K562 (cell line): Measurements from ENCODE around the gene SRPK2. TPM values are rescaled to one million over a fixed set of nuclear protein-coding genes. Genes with fewer than 3 reads are reported as not detected.

ENCODE experiments used
- ATAC-seq: fragments of 200-7000 bp; cut with Tn5 transposase; 3 replicates; pipeline ENCODE4 v1.9.1; 2020; ENCODE audit warnings: moderate library complexity
- BruUV-seq: library from RNA; stranded (reverse); fragments of 400-500 nt; replicated peaks from 2 replicates; lab custom pipeline; 2021; lab: Mats Ljungman, UMichigan
- CTCF ChIA-PET: fragments of 300-600 bp; formaldehyde crosslinking; extraction: SDS; loops from one replicate; lab custom pipeline; 2021; ENCODE audit warnings: low intra/inter-chr PET ratio; lab: Yijun Ruan, JAX
- POLR2A ChIA-PET: fragments of 300-600, 350-650 bp; sonication (Branson Sonifier 250); formaldehyde crosslinking; extraction: SDS; loops from one replicate; lab custom pipeline; 2021; ENCODE audit warnings: antibody characterized with exemption, inconsistent platforms; lab: Yijun Ruan, JAX
- DNase-seq, 4 experiments: peaks; one replicate each; pipeline versions ENCODE4 v3.0.0 to v3.0.0-alpha.2; 2011 to 2018; ENCODE audit warnings: low spot score in 3 of 4, mixed read lengths in 3 of 4; ENCODE audit errors: extremely low read depth in 1 of 4
- FAIRE-seq: peaks from 2 replicates; lab custom pipeline; 2011; peaks lifted over from hg19 to GRCh38; lab: Jason Lieb, UNC
- H2AFZ ChIP-seq: 2 replicates; pipeline ENCODE4 v1.6.0; 2011; ENCODE audit warnings: low read depth, low read length, control low read depth, inconsistent platforms
- H3K27ac ChIP-seq: fragments of 200-600 bp; 3 replicates; pipeline ENCODE4 v1.8.0; 2011; ENCODE audit warnings: low read depth, mild to moderate bottlenecking, control low read depth, inconsistent platforms, low read length, moderate library complexity, mixed read lengths; ENCODE audit errors: extremely low read depth
- H3K27me3 ChIP-seq, 2 experiments: fragments of 300-600 bp in 1 of 2; 2 replicates in 1 of 2; 3 replicates in 1 of 2; pipeline versions ENCODE4 v1.6.0 to v1.8.0; 2011; ENCODE audit warnings: inconsistent platforms in 2 of 2, low read length in 2 of 2, mild to moderate bottlenecking in 1 of 2, mixed read lengths in 1 of 2, moderate library complexity in 1 of 2; ENCODE audit not compliant: control insufficient read depth in 2 of 2, insufficient read depth in 2 of 2
- H3K36me3 ChIP-seq: fragments of 300-600 bp; 3 replicates; pipeline ENCODE4 v1.8.0; 2011; ENCODE audit warnings: mild to moderate bottlenecking, low read length, inconsistent platforms; ENCODE audit not compliant: control insufficient read depth, insufficient read depth
- H3K4me1 ChIP-seq, 2 experiments: fragments of 200-600 bp in 1 of 2; replicated peaks in 1 of 2; 2 replicates in 1 of 2; 3 replicates in 1 of 2; pipeline versions ENCODE4 v1.5.1 to v1.8.0; 2011; ENCODE audit warnings: inconsistent platforms in 2 of 2, low read length in 2 of 2, mild to moderate bottlenecking in 1 of 2, mixed read lengths in 1 of 2, moderate library complexity in 1 of 2; ENCODE audit not compliant: control insufficient read depth in 2 of 2, insufficient read depth in 2 of 2
- H3K4me2 ChIP-seq: 2 replicates; pipeline ENCODE4 v1.6.1; 2011; ENCODE audit warnings: low read length, control low read depth, inconsistent platforms, mixed read lengths; ENCODE audit not compliant: insufficient read depth
- H3K4me3 ChIP-seq: fragments of 200-600 bp; sonication (generic), shearing (Covaris generic); 2 replicates; pipeline ENCODE4 v1.5.1; 2016; ENCODE audit warnings: control low read depth, inconsistent platforms
- H3K79me2 ChIP-seq: fragments of 200-600 bp; 3 replicates; pipeline ENCODE4 v1.8.0; 2011; ENCODE audit warnings: low read length, inconsistent platforms; ENCODE audit not compliant: control insufficient read depth, insufficient read depth
- H3K9ac ChIP-seq, 2 experiments: 2 replicates each; pipeline versions ENCODE4 v1.6.0 to v1.6.1; 2011; ENCODE audit warnings: low read depth in 2 of 2, low read length in 2 of 2, control low read depth in 1 of 2, inconsistent platforms in 1 of 2, mild to moderate bottlenecking in 1 of 2, mixed read lengths in 1 of 2; ENCODE audit not compliant: insufficient read depth in 1 of 2
- H3K9me1 ChIP-seq: one replicate; pipeline ENCODE4 v1.6.0; 2011; ENCODE audit warnings: inconsistent platforms, mild to moderate bottlenecking, low read length, moderate library complexity; ENCODE audit not compliant: control insufficient read depth, insufficient read depth
- H3K9me3 ChIP-seq: replicated peaks from 2 replicates; pipeline ENCODE4 v1.5.1; 2011; ENCODE audit warnings: low read depth, low read length, inconsistent platforms; ENCODE audit not compliant: control insufficient read depth, insufficient read depth
- H4K20me1 ChIP-seq: replicated peaks from 2 replicates; pipeline ENCODE4 v1.6.1; 2011; ENCODE audit warnings: low read length, inconsistent platforms, mixed read lengths; ENCODE audit not compliant: control insufficient read depth, insufficient read depth
- ARHGAP35 ChIP-seq: fragments of 450-650 bp; IDR thresholded peaks from 2 replicates; pipeline ENCODE4 v1.6.1; 2018; ENCODE audit not compliant: partially characterized antibody
- E2F3 ChIP-seq: fragments of 250-450 bp; sonication (Bioruptor Pico); IDR thresholded peaks from 2 replicates; pipeline ENCODE4 v1.4.0; 2020; ENCODE audit warnings: mild to moderate bottlenecking
- EGR1 ChIP-seq: fragments of 450-650 bp; conservative IDR thresholded peaks from 2 replicates; pipeline ENCODE4 v1.6.1; 2017; ENCODE audit warnings: mild to moderate bottlenecking
- FOXA3 ChIP-seq, 2 experiments: fragments of 450-650 bp in 1 of 2; sonication (generic) in 1 of 2; formaldehyde crosslinking; IDR thresholded peaks in 1 of 2; conservative IDR thresholded peaks in 1 of 2; 2 replicates each; pipeline versions ENCODE4 v1.4.0 to v1.8.0; 2020 to 2022; ENCODE audit warnings: mild to moderate bottlenecking in 2 of 2, missing genetic modification reagents in 1 of 2
- SETDB1 ChIP-seq: IDR thresholded peaks from one replicate; pipeline ENCODE4 v1.6.1; 2012; ENCODE audit warnings: low read length, control low read depth, inconsistent platforms
- ZFP36 ChIP-seq: fragments of 150-350 bp; IDR thresholded peaks from 2 replicates; pipeline ENCODE4 v1.6.1; 2018; ENCODE audit warnings: low read length, low read depth; ENCODE audit not compliant: partially characterized antibody
- ZNF217 ChIP-seq: sonication (generic); formaldehyde crosslinking; IDR thresholded peaks from 2 replicates; pipeline ENCODE4 v1.8.0; 2022; ENCODE audit warnings: mild to moderate bottlenecking, missing genetic modification reagents
- ZNF41 ChIP-seq: fragments of 250-450 bp; sonication (Bioruptor Pico); conservative IDR thresholded peaks from 2 replicates; pipeline ENCODE4 v1.4.0; 2020; ENCODE audit warnings: mild to moderate bottlenecking
- WGBS: fragments of 100-300 bp; shearing (Covaris generic); methylation state at CpG from one replicate; pipeline ENCODE4 v1.1.6; 2016; ENCODE audit warnings: low coverage, mixed read lengths; ENCODE audit not compliant: insufficient coverage; ENCODE audit errors: missing lambda C conversion rate; 5-methylcytosine and 5-hydroxymethylcytosine counted together
- in situ Hi-C: fragments of 300-500 bp; cut with MboI; formaldehyde crosslinking; loops from 4 replicates; pipeline ENCODE4 v1.15.0; 2018; ENCODE audit warnings: inconsistent platforms, mixed read lengths
- intact Hi-C: fragments of 100-400 bp; cut with micrococcal nuclease; formaldehyde crosslinking; loops from 2 replicates; pipeline ENCODE4 v1.14.2; 2022
- polyA plus RNA-seq, 8 experiments: library from polyadenylated mRNA; depleted of rRNA in 4 of 8; stranded (reverse) in 5 of 8; unstranded in 3 of 8; fragments of >200 nt; fragmentation: Nextera tagmentation in 2 of 8; fragmentation: Illumina TruSeq in 1 of 8; extraction: Ambion mirVana in 2 of 8; extraction: Trizol in 1 of 8; gene quantifications; 2 replicates each; pipeline versions ENCODE4 v1.2.1 to v1.2.3, GENCODE V29; 2011 to 2014; ENCODE audit warnings: inconsistent platforms in 1 of 8, missing spikeins in 1 of 8
- total RNA-seq, 7 experiments: library from RNA; depleted of rRNA in 6 of 7; stranded (reverse); fragments of >200 nt in 6 of 7; fragmentation: Illumina TruSeq in 2 of 7; extraction: Trizol in 2 of 7; gene quantifications; 2 replicates each; pipeline versions ENCODE4 v1.2.1 to v1.2.3, GENCODE V29; 2011 to 2021; ENCODE audit warnings: low replicate concordance in 1 of 7
- TF ChIP-seq, protein P1 (sequence below), 2 experiments: fragments of 450-650 bp; IDR thresholded peaks; 2 replicates each; pipeline ENCODE4 v1.6.1; 2016
- TF ChIP-seq, protein P2 (sequence below), 2 experiments: fragments of 450-650 bp; IDR thresholded peaks; 2 replicates each; pipeline ENCODE4 v1.6.1; 2016; ENCODE audit warnings: mild to moderate bottlenecking in 2 of 2, borderline replicate concordance in 1 of 2, low read depth in 1 of 2, moderate library complexity in 1 of 2
- TF ChIP-seq, protein P3 (sequence below), 2 experiments: fragments of 450-650 bp; conservative IDR thresholded peaks; 2 replicates each; pipeline ENCODE4 v1.6.1; 2017; ENCODE audit warnings: mild to moderate bottlenecking in 2 of 2, moderate library complexity in 2 of 2

The SRPK2 gene
- total and polyA plus RNA-seq, 9 of the 15 experiments (the other 6 are each of a cell fraction or from before 2014, with no cell fraction given): 21.5 to 44.7 (median 33.3) TPM

DNA sequence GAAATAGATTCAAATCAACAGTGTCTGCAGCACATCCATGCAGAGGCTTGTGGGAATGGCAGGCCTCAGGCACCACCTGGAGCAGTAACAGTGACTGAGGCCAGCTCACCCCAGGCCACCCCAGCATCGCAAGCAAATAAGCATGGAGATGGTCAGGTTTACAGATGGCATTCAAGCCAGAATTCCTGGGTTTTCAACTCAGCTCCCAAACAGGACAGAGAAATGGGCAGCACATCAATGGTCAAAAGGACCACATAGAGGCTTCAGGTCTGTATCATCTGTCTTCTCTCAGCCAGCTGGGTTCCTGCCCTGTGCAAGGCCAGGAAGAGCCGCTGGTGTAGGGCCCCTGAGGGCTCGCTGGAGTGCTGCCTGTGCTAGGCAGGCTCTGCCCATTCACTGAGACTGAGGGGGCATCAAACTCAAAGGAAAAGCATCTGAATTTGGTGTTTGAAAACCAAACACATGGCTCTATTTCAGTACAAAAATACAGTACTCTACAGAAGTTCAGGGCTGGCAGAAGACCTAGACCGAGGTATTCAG is 262.2 kb downstream of the SRPK2 start:
- FAIRE-seq: no peak
- POLR2A ChIA-PET: interaction anchor here (0.8 to 3.9 kb wide), 5 partner anchors 9 to 95 kb away, joined by 3 to 19 read pairs (median 6); no protein-coding TSS in a partner anchor
- intact Hi-C loops (no loop called here), in situ Hi-C loops (no loop called here)
- no TSS peak for BruUV-seq
- Histone ChIP-seq H3K4me3 (no peak overlapping the region), H3K4me1 (peaks cover 8 to 15% of the 10 kb centered on the region in 2 experiments), H3K9me3 (peaks cover 5% of the 10 kb centered on the region; the same call in 1 of the 2 replicates), H3K9me1 (no peaks in the 10 kb centered on the region), H3K27ac (no peak overlapping the region), H3K9ac (no peak overlapping the region), H3K36me3 (peaks cover 35% of the 10 kb centered on the region; the same call in 2 of the 3 replicates), H3K4me2 (no peak overlapping the region), H4K20me1 (no peaks in the 10 kb centered on the region), H3K79me2 (peaks cover 7% of the 10 kb centered on the region; the same call in 1 of the 3 replicates), H2AFZ (no peak overlapping the region), H3K27me3 (no peaks in the 10 kb centered on the region)
- no peak for ATAC-seq
- DNase-seq: no peak
- CTCF ChIA-PET: no interaction called here
- WGBS: 78% methylated on average over 4 of the region's 4 CpGs
- TF ChIP-seq, protein P1, sequence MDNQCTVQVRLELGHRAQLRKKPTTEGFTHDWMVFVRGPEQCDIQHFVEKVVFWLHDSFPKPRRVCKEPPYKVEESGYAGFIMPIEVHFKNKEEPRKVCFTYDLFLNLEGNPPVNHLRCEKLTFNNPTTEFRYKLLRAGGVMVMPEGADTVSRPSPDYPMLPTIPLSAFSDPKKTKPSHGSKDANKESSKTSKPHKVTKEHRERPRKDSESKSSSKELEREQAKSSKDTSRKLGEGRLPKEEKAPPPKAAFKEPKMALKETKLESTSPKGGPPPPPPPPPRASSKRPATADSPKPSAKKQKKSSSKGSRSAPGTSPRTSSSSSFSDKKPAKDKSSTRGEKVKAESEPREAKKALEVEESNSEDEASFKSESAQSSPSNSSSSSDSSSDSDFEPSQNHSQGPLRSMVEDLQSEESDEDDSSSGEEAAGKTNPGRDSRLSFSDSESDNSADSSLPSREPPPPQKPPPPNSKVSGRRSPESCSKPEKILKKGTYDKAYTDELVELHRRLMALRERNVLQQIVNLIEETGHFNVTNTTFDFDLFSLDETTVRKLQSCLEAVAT (IDR thresholded peaks at IDR 0.05): no peak
- TF ChIP-seq FOXA3 (CRISPR knock-in tag; conservative IDR thresholded peaks at IDR 0.05 in 1 of 2, IDR thresholded peaks at IDR 0.05 in 1 of 2) (no peak), ARHGAP35 (no peak), ZNF41 (CRISPR knock-in tag) (no peak), EGR1 (no peak), E2F3 (CRISPR knock-in tag) (no peak), ZNF217 (CRISPR knock-in tag) (no peak), SETDB1 (no peak), ZFP36 (no peak)
- TF ChIP-seq, protein P2, sequence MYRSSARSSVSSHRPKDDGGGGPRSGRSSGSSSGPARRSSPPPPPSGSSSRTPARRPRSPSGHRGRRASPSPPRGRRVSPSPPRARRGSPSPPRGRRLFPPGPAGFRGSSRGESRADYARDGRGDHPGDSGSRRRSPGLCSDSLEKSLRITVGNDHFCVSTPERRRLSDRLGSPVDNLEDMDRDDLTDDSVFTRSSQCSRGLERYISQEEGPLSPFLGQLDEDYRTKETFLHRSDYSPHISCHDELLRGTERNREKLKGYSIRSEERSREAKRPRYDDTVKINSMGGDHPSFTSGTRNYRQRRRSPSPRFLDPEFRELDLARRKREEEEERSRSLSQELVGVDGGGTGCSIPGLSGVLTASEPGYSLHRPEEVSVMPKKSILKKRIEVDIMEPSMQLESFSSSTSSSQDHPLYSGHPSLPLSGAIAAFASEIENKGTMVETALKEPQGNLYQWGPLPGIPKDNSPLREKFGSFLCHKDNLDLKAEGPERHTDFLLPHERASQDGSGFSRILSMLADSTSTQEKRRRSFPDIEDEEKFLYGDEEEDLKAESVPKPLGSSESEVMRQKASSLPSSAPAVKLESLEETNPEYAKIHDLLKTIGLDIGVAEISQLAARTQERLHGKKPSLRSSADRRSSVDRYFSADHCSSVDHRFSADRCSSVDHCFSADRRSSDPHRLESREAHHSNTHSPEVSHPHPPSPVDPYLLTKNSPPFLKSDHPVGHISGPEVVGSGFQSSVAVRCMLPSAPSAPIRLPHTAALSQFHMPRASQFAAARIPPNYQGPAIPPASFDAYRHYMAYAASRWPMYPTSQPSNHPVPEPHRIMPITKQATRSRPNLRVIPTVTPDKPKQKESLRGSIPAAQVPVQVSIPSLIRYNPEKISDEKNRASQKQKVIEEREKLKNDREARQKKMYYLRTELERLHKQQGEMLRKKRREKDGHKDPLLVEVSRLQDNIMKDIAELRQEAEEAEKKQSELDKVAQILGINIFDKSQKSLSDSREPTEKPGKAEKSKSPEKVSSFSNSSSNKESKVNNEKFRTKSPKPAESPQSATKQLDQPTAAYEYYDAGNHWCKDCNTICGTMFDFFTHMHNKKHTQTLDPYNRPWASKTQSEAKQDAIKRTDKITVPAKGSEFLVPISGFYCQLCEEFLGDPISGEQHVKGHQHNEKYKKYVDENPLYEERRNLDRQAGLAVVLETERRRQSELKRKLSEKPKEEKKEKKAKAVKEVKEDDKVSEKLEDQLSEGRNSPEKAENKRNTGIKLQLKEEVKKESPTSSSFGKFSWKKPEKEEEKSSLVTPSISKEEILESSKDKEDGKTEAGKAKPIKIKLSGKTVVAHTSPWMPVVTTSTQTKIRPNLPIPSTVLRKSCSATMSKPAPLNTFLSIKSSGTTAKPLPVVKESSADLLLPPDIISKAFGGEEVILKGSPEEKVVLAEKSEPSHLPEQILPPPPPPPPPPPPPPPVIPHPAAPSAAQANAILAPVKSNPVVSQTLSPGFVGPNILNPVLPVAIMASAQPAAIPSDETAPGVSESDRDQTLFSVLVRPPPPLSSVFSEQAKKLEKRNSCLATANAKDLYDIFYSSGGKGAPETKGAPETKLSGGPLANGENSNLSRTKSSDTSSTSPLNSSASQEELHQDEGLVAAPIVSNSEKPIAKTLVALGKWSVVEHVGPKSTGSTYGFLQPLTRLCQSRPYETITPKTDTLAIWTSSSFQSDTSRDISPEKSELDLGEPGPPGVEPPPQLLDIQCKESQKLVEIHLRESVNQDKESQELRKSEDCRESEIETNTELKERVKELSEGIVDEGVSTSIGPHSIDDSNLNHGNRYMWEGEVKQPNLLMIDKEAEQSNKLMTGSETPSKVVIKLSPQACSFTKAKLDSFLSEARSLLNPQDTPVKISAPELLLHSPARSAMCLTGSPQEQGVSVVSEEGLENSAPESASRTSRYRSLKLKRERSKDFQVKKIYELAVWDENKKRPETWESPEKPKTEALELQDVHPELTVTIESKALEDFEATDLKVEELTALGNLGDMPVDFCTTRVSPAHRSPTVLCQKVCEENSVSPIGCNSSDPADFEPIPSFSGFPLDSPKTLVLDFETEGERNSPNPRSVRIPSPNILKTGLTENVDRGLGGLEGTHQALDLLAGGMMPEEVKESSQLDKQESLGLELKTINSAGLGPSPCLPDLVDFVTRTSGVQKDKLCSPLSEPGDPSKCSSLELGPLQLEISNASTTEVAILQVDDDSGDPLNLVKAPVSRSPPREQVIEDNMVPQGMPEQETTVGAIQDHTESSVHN (IDR thresholded peaks at IDR 0.05; ENCODE audit: borderline replicate concordance in 1 of 2, low read depth in 1 of 2): no peak
- TF ChIP-seq, protein P3, sequence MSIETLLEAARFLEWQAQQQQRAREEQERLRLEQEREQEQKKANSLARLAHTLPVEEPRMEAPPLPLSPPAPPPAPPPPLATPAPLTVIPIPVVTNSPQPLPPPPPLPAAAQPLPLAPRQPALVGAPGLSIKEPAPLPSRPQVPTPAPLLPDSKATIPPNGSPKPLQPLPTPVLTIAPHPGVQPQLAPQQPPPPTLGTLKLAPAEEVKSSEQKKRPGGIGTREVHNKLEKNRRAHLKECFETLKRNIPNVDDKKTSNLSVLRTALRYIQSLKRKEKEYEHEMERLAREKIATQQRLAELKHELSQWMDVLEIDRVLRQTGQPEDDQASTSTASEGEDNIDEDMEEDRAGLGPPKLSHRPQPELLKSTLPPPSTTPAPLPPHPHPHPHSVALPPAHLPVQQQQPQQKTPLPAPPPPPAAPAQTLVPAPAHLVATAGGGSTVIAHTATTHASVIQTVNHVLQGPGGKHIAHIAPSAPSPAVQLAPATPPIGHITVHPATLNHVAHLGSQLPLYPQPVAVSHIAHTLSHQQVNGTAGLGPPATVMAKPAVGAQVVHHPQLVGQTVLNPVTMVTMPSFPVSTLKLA (conservative IDR thresholded peaks at IDR 0.05): no peak
